ENCODE data around the gene ITSN2.

DNA sequence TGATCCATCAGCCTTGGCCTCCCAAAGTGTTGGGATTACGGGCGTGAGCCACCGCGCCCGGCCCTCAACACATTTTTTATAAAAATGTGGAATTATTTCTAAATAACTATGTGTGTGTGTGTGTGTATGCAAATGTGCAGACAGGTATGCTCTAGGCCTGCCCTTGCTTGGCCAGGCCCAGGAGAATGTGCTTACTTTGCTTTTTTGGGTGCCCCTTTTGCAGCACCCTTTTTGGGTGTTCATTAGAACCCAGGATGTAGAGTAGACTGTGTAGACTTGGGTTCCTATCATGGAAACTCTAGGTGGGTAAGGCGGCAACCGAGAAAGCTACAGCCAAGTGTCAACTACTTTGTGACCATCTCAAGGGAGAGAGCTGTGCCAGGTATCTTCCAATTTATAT lies 11.7 kb upstream of the ITSN2 start:
- TF ChIP-seq POLR2A (IDR thresholded peaks at IDR 0.05; ENCODE audit: low read depth, low read length): no peak
- no peak for TF ChIP-seq SPI1 (IDR thresholded peaks at IDR 0.05; ENCODE audit: low read depth, low read length)
- TF ChIP-seq POLR2AphosphoS5 (IDR thresholded peaks at IDR 0.05; ENCODE audit: low read depth, low read length): no peak
- no peak for TF ChIP-seq TAF1 (IDR thresholded peaks at IDR 0.05; ENCODE audit: low read depth, low read length)
- no peak for TF ChIP-seq POU2F2 (IDR thresholded peaks at IDR 0.05; ENCODE audit: low read depth, low read length)
